ENCODE measurements around the gene STK32B.

DNA sequence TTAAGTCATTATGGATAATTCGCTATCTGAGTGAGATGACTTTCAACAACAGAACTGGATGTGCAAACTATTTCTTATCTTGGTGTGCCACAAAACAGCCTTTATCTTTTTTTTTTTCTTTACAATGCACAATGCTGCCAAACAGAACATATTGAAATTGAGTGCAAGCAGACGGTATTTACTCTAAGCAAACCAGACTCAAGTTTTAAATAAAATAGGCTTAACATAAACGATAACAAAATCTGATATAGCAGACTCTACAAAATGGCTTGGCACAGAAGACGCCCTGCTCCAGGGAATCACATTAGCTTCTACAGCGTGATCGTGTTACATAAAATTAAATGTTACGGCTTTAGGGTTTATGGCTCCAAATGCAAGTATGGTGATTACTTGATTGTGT lies 9.6 kb upstream of the STK32B start:
- TF ChIP-seq RAD21 (IDR thresholded peaks at IDR 0.05; ENCODE audit: low read depth) (no peak), CREB1 (IDR thresholded peaks at IDR 0.05; ENCODE audit: low read depth) (no peak), CEBPB (IDR thresholded peaks at IDR 0.05) (no peak), NFIC (IDR thresholded peaks at IDR 0.05) (no peak), ZBTB7A (IDR thresholded peaks at IDR 0.05; ENCODE audit: low read depth) (no peak), EP300 (IDR thresholded peaks at IDR 0.05; ENCODE audit: borderline replicate concordance) (no peak), TAF1 (IDR thresholded peaks at IDR 0.05; ENCODE audit: low read depth) (no peak), YY1 (IDR thresholded peaks at IDR 0.05; ENCODE audit: low read depth) (no peak), TEAD4 (IDR thresholded peaks at IDR 0.05) (no peak), FOXM1 (IDR thresholded peaks at IDR 0.05; ENCODE audit: borderline replicate concordance, low read depth) (no peak)
- TF ChIP-seq, protein P1, sequence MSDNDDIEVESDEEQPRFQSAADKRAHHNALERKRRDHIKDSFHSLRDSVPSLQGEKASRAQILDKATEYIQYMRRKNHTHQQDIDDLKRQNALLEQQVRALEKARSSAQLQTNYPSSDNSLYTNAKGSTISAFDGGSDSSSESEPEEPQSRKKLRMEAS (IDR thresholded peaks at IDR 0.05): no peak
- TF ChIP-seq, protein P2, sequence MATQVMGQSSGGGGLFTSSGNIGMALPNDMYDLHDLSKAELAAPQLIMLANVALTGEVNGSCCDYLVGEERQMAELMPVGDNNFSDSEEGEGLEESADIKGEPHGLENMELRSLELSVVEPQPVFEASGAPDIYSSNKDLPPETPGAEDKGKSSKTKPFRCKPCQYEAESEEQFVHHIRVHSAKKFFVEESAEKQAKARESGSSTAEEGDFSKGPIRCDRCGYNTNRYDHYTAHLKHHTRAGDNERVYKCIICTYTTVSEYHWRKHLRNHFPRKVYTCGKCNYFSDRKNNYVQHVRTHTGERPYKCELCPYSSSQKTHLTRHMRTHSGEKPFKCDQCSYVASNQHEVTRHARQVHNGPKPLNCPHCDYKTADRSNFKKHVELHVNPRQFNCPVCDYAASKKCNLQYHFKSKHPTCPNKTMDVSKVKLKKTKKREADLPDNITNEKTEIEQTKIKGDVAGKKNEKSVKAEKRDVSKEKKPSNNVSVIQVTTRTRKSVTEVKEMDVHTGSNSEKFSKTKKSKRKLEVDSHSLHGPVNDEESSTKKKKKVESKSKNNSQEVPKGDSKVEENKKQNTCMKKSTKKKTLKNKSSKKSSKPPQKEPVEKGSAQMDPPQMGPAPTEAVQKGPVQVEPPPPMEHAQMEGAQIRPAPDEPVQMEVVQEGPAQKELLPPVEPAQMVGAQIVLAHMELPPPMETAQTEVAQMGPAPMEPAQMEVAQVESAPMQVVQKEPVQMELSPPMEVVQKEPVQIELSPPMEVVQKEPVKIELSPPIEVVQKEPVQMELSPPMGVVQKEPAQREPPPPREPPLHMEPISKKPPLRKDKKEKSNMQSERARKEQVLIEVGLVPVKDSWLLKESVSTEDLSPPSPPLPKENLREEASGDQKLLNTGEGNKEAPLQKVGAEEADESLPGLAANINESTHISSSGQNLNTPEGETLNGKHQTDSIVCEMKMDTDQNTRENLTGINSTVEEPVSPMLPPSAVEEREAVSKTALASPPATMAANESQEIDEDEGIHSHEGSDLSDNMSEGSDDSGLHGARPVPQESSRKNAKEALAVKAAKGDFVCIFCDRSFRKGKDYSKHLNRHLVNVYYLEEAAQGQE (IDR thresholded peaks at IDR 0.05; ENCODE audit: low read depth): no peak
- TF ChIP-seq, protein P3, sequence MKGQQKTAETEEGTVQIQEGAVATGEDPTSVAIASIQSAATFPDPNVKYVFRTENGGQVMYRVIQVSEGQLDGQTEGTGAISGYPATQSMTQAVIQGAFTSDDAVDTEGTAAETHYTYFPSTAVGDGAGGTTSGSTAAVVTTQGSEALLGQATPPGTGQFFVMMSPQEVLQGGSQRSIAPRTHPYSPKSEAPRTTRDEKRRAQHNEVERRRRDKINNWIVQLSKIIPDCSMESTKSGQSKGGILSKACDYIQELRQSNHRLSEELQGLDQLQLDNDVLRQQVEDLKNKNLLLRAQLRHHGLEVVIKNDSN (IDR thresholded peaks at IDR 0.05): no peak

Data from Ishikawa (cell line).